ENCODE results near the gene ATP8B2. TPM values are rescaled to one million over a fixed set of nuclear protein-coding genes. Genes with fewer than 3 reads are reported as not detected.

Gene ATP8B2
- total and polyA plus RNA-seq, 8 donors, result 3.7 to 14.4 (median 6.6) TPM

GRCh38 chr1:154379301-154379700 lies 54.0 kb downstream of the ATP8B2 start:
- Histone ChIP-seq H3K27me3 (no peaks in the 10 kb centered on the region), H3K9me3 (no peaks in the 10 kb centered on the region), H3K4me1 (no peaks in the 10 kb centered on the region), H3K4me3 (no peak overlapping the region), H3K36me3 (no peaks in the 10 kb centered on the region), H3K27ac (no peak overlapping the region)
- intact Hi-C loops (cut with DNase I), result no loop called here
- ATAC-seq, result no peak
- 77 to 90% methylated on average over 16 of the region's 16 CpGs for WGBS, 2 donors
- no peak for FAIRE-seq
- DNase-seq, result no peak
- TF ChIP-seq, protein P1, sequence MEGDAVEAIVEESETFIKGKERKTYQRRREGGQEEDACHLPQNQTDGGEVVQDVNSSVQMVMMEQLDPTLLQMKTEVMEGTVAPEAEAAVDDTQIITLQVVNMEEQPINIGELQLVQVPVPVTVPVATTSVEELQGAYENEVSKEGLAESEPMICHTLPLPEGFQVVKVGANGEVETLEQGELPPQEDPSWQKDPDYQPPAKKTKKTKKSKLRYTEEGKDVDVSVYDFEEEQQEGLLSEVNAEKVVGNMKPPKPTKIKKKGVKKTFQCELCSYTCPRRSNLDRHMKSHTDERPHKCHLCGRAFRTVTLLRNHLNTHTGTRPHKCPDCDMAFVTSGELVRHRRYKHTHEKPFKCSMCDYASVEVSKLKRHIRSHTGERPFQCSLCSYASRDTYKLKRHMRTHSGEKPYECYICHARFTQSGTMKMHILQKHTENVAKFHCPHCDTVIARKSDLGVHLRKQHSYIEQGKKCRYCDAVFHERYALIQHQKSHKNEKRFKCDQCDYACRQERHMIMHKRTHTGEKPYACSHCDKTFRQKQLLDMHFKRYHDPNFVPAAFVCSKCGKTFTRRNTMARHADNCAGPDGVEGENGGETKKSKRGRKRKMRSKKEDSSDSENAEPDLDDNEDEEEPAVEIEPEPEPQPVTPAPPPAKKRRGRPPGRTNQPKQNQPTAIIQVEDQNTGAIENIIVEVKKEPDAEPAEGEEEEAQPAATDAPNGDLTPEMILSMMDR (IDR thresholded peaks at IDR 0.05), result no peak

DNA sequence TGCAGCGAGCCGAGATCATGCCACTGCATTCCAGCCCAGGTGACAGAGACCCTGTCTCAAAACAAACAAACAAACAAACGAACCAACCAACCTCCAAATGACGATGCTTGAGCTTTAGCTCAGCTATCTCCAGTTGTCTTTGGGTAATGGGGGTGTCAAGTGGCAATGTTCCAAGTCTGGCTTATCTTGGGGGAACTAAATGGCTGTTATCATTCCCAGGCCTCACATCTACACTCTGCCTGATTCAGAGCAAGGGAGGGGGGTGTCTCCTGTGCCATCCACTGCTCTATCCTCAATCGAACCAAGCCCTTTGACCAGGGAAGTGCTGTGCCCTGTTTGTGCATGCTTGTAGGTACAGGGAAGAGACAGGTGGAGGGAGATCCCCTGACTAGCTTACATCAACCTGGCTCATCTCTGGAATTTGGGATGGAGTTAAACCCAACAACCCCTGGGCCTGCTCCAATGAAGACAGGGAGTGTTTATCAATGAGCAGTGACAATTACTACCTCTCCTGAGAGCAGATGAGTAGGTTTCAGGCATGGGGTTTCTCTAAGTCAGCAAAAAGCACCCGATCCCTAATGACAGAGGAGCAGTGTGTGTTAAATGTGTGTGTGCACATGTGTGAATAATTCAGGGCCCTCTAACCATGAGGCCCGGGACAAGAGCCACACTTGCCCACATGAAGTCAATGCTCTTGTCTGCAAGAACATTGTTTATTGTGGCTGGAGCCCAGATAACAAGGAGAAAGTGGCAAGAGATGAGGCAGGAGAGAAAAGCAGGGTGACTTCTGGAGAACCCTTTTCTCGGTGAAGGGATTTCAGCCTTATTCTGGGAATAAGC lies 59.5 kb downstream of the ATP8B2 start:
- Histone ChIP-seq H3K27ac (no peak overlapping the region), H3K4me3 (no peak overlapping the region), H3K27me3 (no peaks in the 10 kb centered on the region), H3K9me3 (no peaks in the 10 kb centered on the region), H3K36me3 (no peaks in the 10 kb centered on the region), H3K4me1 (no peaks in the 10 kb centered on the region)
- TF ChIP-seq, protein P1 (IDR thresholded peaks at IDR 0.05), result no peak
- intact Hi-C loops (cut with DNase I), result no loop called here
- DNase-seq (no peak), FAIRE-seq (no peak), ATAC-seq (no peak)
- 73 to 77% methylated on average over 8 of the region's 8 CpGs for WGBS, 2 donors

- H3K27me3 ChIP-seq, result no peaks in the 10 kb centered on the region
- ATAC-seq, result peak in 3 of 4 donors; percentile 47 to 74 (median 53)
- H3K36me3 ChIP-seq, result no peaks in the 10 kb centered on the region
- H3K27ac ChIP-seq, result no peak overlapping the region
- no peaks in the 10 kb centered on the region for H3K9me3 ChIP-seq
- TF ChIP-seq, protein P1 (IDR thresholded peaks at IDR 0.05), result no peak
- DNase-seq, result peak in 1 of 6 donors; percentile 47
- no peak overlapping the region for H3K4me3 ChIP-seq
- 69 to 75% methylated on average over 11 of the region's 11 CpGs for WGBS, 2 donors
- intact Hi-C loops (cut with DNase I), result no loop called here
- FAIRE-seq, result no peak
- H3K4me1 ChIP-seq, result no peaks in the 10 kb centered on the region
These were observed 61.5 kb downstream of the ATP8B2 start for GRCh38 chr1:154386643-154387352.

DNA sequence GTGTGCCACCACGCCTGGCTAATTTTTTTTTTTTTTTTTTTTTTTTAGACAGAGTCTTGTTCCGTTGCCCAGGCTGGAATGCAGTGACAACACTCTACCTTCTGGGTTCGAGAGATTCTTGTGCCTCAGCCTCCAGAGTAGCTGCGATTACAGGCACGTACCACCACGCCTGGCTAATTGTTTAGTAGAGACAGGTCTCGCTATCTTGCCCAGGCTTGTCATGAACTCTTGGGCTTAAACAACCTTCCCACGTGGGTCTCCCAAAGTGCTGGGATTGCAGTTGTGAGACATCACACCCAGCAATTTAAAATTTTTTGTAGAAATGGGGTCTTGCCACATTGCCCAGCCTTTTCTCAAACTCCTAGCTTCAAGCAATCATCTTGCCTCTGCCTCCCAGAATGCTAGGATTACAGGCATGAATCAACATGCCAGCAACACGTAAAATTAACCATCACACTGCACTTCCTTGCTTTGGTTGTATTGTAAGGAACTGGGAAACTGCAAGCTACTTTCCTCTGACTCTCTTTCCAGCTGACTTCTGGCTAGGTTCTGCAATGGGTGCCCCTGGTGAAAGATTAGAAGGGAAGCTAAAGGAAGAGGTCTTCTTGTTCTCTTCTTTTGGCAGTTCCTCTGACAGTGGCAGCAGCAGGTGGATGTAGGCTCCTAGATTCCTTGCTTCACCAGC lies 65.9 kb downstream of the ATP8B2 start:
- FAIRE-seq (no peak), ATAC-seq (no peak), DNase-seq (no peak)
- Histone ChIP-seq H3K36me3 (no peaks in the 10 kb centered on the region), H3K27ac (no peak overlapping the region), H3K27me3 (no peaks in the 10 kb centered on the region), H3K4me1 (no peaks in the 10 kb centered on the region), H3K4me3 (no peak overlapping the region), H3K9me3 (no peaks in the 10 kb centered on the region)
- TF ChIP-seq, protein P1 (IDR thresholded peaks at IDR 0.05), result no peak
- intact Hi-C loops (cut with DNase I), result no loop called here
- WGBS, 2 donors, result 75 to 76% methylated on average over 9 of the region's 9 CpGs
